Dermis blood vessel endothelial cell (primary cell): ENCODE results near the gene ENPP7. TPM values are rescaled to one million over a fixed set of nuclear protein-coding genes. Genes with fewer than 3 reads are reported as not detected.
A peak's percentile ranks its signal among the peaks of the same experiment; 100 is the strongest.

Experiments used
- DNase-seq: peaks from one replicate; pipeline ENCODE4 v3.0.0; 2010
- total RNA-seq: library from RNA; depleted of rRNA; stranded (reverse); fragments of >200 nt; gene quantifications from 2 replicates; pipeline ENCODE4 v1.2.3, GENCODE V29; 2014

The ENPP7 gene
- total RNA-seq, 1 donor from 2014 or later: not detected

DNA sequence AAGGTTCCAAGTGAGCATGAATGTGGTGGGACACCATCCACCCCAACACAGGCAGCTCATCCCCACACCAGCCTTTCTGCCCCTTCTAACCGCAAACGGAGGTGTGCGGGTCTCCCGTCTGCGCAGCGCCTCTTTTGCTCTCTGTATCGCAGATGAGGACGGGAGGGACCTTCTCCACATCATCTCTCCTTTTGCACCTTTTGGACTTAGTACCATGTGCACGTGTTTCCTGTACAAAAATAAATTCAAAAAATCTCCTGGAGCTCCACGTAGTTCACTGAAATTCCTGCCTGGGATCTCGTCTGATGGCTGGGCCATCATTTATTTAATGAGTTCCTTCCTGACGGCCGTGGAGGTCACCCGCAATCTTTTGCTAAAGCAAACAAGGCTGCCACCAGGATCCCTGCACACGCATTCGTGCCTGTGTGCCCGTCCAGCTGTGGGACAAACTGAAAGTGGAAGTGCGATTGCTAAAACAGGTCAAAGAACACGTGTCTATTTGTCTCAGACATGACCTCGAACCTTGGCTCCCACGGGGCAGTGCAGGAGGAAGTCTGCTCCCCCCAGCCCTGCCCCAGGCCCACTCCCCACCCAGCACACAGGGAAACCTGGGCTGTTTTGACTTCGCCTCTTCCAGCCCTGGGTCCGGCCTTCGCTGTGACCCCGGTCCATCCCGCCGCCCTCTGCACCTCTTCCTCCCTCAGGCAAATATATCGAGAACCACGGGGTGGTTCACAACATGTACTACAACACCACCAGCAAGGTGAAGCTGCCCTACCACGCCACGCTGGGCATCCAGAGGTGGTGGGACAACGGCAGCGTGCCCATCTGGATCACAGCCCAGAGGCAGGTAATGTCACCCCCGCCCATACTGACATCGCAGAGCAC lies 2.3 kb downstream of the ENPP7 start:
- peak; percentile 46 for DNase-seq

DNA sequence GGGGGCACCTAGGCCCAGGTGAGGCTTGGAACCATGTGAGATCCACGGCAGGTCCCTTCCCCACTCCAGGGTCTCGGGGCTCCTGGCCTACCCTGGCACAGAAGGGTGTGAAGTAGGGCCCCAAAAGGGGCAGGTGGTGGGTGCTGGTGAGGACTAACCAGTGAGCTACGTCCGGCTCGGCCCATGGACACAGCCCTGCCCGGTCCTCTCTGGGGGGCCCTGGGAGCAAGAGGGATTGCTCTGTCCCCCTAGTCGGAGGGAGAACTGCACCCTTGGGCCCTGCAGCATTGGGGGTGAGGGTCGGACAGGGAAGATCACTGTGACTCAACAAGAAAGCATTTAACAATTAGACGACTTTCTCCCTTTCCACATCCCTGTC lies 2.9 kb downstream of the ENPP7 start:
- DNase-seq: no peak

DNA sequence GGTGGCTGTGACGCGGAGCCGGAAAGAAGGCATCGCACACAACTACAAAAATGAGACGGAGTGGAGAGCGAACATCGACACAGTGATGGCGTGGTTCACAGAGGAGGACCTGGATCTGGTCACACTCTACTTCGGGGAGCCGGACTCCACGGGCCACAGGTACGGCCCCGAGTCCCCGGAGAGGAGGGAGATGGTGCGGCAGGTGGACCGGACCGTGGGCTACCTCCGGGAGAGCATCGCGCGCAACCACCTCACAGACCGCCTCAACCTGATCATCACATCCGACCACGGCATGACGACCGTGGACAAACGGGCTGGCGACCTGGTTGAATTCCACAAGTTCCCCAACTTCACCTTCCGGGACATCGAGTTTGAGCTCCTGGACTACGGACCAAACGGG lies 4.4 kb downstream of the ENPP7 start:
- no peak for DNase-seq

DNA sequence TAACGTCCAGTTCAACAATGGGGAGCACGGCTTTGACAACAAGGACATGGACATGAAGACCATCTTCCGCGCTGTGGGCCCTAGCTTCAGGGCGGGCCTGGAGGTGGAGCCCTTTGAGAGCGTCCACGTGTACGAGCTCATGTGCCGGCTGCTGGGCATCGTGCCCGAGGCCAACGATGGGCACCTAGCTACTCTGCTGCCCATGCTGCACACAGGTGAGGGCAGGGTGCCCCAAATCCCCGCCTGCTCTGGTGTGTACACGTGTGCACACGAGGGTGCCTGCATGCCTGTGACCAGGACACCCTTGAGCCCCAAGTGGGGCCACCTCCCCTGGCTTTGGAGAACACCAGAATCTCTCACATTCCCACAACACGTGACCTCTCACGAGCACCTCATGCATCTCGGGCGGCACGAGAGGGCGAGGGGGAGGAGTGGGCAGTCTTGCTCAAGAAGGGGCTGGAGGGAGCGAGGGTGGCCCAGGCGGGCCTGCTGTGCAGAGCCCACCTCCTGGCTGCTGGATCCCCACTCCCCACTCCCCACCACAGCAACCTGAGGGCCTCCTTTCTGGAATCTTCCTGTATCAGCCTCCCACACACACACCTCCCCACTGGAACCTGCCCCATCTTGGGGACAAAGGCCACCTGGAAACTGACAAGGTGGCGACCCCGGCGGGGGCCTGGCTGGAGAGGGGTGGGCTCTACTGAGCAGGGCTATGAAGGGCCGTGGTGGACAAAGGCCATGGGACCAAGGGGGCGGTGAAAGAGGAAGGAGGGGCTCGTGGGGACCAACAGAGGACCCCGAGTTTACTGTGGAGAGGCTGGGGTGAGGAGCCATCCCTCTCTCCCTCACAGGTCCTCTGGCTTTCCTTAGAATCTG lies 6.5 kb downstream of the ENPP7 start:
- no peak for DNase-seq

DNA sequence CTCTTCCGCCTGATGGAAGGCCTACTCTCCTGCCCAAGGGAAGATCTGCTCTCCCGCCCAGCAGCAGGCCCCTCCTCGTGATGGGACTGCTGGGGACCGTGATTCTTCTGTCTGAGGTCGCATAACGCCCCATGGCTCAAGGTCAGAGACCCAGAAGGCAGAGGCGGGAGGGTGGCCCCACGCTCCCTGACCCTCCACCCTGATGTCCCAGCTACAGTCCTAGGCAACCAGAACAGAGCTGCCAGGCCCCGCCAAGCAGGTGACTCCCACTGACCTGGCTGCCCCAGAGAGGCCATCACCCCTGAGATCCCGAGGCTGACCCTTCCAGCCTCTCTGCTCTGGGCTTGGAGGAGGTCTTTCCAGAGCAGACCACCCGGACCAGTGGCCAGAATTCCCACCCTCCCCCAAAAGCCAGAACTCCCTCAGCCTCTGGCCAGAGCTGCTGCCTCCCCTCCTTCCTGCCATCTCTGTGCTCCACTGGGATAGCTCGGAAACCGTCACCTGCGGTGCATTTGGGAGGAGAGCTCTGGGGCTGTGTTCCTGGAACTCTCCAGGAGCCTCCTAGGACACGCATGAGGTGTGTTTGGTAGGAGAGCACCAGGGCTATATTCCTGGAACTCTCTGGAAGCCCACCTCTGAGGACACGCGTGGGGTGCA lies 7.3 kb downstream of the ENPP7 start:
- no peak for DNase-seq

DNA sequence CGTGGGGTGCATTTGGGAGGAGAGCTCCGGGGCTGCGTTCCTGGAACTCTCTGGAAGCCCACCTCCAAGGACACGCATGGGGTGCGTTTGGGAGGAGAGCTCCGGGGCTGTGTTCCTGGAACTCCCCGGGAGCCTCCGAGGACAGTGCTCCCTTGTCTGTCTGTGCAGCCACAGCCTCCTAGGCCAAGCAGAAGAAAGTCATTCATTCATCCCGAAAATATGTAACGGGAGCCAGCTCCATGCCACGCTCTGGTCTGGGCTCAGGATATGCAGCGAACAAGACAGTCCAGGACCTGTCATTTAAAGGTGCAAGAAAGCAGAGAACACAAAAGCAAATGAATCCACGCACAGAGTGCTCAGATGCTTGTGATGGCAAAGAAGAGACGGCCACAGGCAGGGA lies 7.9 kb downstream of the ENPP7 start:
- no peak for DNase-seq

DNA sequence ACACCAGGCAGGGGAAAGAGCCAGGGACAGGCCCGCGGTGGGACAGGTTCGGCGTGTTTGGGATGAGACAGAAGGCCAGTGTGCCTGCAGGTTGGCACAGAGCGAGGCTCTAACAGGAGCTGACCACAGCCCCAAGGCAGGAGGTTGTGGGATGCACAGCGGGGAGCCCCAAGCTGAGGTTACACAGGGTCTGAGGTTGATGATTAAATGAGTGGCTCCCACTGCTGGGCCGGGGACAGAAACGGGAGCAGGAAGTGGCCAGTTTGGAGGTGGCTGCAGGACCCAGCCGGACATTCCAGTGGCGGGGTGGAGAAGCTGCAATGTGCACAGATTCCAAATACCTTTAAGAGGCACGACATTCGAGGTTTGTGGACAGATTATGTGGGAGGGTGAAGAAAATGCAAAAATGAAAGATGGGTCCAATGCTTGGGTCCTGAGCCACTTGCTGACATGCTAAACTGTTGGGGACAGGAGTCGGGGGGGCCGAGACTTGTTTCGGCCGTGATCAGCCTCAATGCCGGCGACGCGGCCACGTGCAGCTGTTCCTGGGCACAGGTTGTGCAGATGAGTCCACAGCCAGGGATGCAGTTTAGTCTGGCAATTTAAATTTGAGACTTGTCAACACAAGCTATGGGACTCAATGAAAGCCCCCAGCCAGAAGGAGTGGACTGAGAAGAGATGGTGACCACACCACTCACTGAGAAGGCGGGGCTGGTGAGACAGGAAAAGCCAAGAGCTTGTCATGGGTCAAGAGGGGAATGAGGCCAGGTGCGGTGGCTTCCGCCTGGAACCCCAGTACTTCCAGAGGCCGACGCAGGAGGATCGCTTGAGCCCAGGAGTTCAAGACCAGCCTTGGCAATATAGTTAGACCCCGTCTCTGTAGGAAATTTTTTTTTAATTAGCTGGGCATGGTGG lies 8.7 kb downstream of the ENPP7 start:
- DNase-seq: no peak

DNA sequence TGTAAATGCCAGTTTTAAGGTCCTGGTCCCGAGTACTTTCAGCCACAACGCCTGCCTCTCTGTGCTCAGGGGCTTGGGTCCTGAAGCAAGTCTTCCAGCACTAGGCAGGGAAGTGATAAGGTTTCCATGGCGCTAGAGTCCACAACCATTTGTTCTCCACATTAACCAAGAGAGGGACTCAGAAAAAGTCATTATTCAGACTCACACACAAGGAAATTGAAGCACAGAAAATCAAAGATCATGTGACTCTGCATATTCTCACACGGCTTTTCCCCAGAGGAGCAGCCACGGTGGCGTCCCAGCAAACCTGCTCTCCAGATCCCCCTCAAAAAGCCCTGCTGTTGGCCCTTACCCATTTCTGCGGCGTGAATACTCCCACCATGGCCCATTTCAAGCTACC lies 9.7 kb downstream of the ENPP7 start:
- peak; percentile 12 for DNase-seq

DNA sequence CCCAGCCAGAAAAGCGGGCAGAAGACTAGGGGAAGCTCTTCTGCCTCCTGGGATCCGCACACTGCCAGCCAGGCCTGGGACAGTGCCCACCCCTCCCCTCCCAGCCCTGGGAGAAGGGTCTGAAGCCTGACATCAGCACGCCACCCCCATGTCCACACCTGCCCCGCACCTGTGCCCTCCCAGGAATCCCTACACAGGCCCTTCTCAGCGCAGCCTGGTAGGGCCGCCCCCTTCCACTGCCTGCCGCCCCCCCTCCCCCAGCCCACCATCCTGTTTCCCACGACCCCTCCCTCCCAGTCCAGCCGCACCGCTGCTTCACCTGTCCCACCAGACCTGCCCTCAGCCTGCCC lies 10.6 kb downstream of the ENPP7 start:
- no peak for DNase-seq

DNA sequence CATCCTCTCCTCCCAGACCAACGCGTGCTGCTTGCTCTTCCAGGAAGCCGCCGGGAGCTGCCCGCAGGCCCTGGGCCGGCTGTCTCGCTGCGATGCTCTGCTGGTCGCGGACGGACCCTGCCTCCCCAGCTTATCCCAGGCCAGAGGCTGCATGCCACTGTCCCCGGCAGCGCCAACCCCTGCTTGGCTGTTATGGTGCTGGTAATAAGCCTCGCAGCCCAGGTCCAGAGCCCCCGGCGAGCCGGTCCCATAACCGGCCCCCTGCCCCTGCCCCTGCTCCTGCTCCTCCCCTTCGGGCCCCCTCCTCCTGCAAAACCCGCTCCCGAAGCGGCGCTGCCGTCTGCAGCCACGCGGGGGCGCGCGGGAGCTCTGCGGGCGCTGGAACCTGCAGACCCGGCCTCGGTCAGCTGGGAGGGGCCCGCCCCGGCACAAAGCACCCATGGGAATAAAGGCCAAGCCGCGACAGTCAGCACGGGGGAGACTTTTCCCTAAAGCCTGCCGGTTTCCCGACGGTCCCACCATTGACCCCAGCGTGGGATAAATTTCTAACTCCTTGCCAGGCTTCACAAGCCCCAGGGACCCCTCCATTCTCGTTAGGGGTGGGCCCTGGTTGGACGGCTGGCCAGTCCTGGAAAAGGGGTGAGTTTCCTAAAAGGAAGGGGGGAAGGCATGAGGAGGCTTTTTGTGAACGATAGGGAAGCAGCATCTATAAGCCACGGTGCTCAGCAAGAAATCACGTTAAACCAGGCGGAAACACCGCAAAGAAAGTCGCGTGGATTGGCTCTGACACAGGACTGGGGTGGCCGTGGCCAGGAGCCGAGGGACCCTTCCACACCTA lies 11.2 kb downstream of the ENPP7 start:
- peak; percentile 74 for DNase-seq

DNA sequence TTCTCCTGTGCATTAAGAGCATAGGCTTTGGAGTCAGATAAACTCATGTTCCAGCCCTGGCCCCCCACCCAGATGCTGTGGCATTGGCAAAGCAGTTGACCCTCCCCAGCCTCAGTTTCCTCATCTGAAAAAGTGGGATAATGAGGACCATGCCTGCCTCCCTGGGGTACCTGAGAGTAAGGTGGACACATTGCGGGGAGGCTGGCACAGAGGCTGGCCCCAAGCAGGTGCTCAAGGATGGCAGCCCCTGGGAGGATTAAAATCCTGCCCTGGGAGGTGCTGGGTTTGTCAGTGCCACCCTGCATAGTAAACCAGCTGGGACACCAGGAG lies 11.8 kb downstream of the ENPP7 start:
- DNase-seq: no peak

DNA sequence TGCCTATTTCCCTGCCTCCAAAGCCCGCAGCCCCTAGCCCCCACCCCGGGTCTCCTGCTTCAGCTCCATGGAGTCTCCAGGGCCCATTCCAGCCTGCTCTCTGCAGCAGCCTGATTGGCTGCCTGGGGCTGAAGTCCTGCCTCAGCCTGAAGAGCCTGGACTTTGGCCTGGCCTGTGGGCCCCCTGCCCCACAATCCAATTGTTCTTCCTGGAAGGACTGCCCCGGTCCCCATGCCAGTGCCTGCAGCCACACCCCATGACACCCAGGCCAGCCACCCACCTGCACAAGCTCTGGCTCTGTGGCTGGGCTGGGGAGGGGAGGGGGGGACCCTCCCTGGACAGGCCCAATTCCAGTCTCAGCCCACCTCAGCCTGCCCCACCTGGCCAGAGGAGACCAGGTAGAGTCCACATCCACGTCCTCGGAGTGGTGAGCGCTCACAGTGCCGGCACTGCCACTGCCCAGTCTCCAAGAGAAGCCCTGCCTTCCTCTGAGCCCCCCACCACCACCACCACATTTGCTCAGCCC lies 12.3 kb downstream of the ENPP7 start:
- no peak for DNase-seq

DNA sequence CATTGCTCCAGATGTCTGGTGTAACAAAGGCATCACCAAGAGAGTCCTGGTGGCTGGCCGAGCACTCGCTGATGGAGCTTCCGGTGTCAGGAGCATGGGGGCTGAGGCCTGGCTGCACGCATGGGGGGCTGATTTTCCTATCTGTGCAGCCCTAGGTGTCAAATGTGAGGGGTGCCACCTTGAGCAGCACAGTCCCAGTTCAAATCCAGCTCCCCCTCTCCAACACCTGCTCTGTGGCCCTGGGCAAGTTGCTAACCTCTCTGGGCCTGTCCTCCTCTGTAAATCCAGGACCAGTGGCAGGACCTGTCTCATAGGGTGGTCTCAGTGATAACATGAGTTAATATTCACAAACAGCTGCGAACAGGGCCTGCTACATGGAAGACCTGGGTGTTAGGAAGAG lies 12.9 kb downstream of the ENPP7 start:
- no peak for DNase-seq

DNA sequence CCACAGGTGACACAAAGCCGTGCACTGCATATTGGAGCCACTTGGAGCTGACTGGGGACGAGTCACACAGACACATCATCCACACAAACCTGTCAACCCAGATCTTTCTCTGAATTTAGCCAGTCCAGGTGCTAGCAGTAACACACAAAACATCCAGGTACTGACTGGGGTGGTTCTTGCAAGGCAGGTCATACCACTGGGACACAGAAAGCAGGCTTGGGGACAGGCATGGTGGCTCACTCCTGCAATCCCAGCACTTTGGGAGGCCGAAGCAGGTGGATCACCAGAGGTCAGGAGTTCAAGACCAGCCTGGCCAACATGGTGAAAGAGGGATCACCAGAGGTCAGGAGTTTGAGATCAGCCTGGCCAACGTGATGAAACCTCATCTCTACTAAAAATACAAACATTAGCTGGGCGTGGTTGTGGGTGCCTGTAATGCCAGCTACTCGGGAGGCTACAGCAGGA lies 14.9 kb downstream of the ENPP7 start:
- DNase-seq: no peak

DNA sequence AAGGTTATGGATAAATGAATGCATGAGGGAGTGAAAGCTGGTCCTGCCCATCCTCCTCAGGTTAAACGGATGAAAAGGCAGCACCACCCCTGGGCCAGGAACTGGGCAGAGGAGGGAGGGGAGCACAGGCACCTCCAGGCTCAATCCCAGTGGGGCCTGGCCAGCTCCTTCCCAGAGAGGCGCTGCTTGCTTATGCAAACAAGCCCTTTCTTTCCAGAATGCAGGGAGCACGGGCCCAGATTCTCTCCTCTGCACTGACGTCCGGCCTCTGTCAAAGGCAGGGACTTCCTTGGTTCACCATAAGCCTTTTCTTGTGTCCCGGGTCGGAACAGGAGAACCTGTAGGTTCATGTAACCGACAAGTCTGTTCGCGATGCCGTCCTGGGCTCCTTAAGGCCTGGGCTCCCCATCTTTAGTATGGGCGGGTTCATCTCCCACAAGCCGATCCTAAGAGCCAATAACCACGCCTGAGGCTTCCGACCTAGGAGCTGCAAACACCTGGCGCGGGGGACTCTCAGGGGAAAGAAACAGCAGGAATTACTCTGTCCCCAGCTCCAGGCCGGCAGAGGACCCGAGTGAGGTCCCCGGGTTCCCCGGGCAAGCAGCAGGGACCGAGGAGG lies 16.3 kb downstream of the ENPP7 start:
- no peak for DNase-seq

DNA sequence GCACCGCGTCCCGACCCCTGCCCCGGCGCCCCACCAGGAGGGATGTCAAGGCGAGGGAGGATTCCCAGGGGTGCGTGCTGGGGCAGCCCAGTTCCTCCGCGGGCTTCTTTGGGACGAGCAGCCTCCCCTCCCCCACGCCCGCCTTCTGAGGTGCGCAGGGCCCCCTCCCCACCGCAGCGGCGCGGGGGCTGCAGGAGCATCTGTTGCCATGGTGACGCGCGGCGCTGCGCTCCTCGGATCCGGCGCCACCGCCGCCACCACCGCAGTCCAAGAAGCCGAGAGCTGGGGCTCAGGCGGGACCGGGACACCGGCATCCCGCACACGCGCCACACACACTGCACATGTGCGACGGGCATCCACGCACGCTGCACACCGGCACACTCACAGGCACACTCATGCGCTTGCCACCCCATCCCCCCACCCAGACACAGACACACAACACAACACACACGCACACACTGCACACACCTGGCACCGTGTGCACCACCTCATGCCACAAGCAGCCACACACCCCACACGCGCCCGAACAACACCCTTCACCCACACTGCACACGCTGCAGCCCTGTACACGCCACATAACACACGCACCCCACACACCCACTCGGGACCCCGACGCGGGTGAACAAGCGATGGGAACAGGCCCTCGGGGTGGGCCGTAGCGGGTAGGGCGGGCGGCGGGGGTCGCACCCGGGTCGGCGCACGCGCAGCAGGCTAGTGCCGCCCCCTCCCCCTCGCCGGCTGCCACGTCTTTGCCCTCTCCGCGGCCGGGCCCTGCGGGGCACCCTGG lies 17.0 kb downstream of the ENPP7 start:
- no peak for DNase-seq

DNA sequence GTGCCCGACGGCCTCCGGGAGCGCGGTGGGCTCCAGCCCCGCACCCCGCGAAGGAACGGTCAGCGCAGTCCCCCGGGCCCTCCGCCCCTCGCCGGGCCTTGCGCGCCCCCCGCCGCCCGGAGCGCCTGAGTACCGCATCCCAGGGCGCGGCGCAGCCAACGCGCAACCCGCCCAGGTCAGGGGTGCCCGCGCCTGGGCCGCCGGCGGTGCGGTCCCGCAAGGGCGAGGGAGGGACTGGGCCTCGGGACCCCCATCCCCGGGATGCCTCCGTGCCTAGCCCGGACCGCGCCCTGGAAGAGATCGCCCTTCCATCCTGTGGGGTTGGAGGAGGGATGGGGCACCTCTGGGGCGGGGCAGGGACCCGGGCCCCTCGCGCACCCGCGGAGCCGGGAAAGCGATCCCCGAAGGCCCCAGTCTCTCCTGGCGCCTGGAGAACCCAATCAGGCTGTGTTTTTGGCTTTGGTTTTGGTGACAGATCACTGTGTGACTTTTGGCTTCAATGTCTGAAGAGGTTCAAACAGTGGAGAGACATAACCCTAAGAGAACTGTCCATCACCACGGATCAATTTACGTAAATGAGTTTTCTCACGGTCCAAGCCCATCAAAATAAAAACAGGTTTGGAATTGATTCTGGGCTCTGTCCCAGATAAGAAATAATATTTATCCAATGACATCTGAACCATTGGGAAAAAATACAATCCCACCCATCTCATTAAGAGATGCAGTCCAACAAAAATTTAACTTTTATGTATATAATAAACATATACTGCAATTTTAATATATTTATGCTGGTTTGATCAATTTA lies 17.8 kb downstream of the ENPP7 start:
- no peak for DNase-seq

DNA sequence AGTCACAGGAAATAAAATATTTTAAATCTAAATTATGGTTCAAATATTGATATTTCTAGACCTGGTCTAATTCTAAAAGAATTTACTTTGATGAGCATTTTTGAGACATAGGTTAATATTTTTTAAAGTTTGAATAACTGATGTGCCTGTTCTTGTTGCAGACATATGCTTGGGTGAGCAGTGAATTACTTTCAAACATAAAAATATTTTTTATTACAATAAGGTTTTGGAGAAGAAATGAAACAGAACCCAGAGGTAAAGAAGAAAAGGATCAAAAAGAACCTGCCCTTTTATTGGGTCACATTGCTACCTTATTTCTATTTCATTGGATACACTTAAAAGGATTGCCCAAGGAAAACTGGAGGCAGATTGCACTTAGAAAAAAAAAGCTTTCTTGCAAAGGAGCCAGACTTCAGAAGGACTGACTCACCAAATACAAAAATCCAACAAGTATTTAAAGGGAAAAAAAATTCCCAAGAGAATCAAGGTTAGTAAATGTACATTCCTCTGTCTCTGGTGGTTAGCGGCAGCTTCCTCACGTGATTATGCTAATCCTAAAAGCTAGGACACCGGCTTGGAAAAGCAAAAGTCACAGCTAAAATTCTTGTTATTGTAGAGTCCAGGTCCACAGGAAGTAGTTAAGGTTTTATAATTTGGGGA lies 18.5 kb downstream of the ENPP7 start:
- DNase-seq: no peak
